HG03442 (cell line): ENCODE measurements around the gene DNMT3A.
"Not testable (repeated sequence)": the region's sequence is repeated elsewhere in the genome, so short reads cannot be mapped to it uniquely, and the experiment has no call there.

Source experiments
- ATAC-seq: cut with Tn5 transposase; IDR thresholded peaks from one replicate; pipeline ENCODE4 v1.9.1; 2021; ENCODE audit warnings: mild to moderate bottlenecking, moderate library complexity; ENCODE audit not compliant: unreplicated experiment

The DNMT3A gene

GRCh38 chr2:25286723-25287483 is 54.8 kb downstream of the DNMT3A start:
- ATAC-seq: no peak

GRCh38 chr2:25286025-25286400 is 55.7 kb downstream of the DNMT3A start:
- ATAC-seq: no peak

GRCh38 chr2:25285265-25286024 is 56.3 kb downstream of the DNMT3A start:
- no peak for ATAC-seq

GRCh38 chr2:25284756-25285155 is 57.0 kb downstream of the DNMT3A start:
- ATAC-seq: no peak

- ATAC-seq: no peak
These were observed 57.8 kb downstream of the DNMT3A start for GRCh38 chr2:25283921-25284320.

GRCh38 chr2:25281941-25282340 is 59.8 kb downstream of the DNMT3A start:
- ATAC-seq: no peak

GRCh38 chr2:25281522-25281921 is 60.2 kb downstream of the DNMT3A start:
- no peak for ATAC-seq

- ATAC-seq: no peak
These were observed 61.6 kb downstream of the DNMT3A start for GRCh38 chr2:25280051-25280687.

GRCh38 chr2:25279091-25279651 is 62.6 kb downstream of the DNMT3A start:
- peak; percentile 77 for ATAC-seq

GRCh38 chr2:25276569-25277465 is 64.9 kb downstream of the DNMT3A start:
- ATAC-seq: peak; percentile 37

GRCh38 chr2:25275575-25275965 is 66.2 kb downstream of the DNMT3A start:
- no peak for ATAC-seq

GRCh38 chr2:25274868-25275574 is 66.7 kb downstream of the DNMT3A start:
- ATAC-seq: no peak

GRCh38 chr2:25273985-25274535 is 67.7 kb downstream of the DNMT3A start:
- ATAC-seq: no peak

GRCh38 chr2:25272705-25273104 is 69.0 kb downstream of the DNMT3A start:
- not testable (repeated sequence) for ATAC-seq

- ATAC-seq: no peak
These were observed 71.7 kb downstream of the DNMT3A start for GRCh38 chr2:25270061-25270460.

- ATAC-seq: no peak
These were observed 72.5 kb downstream of the DNMT3A start for GRCh38 chr2:25269233-25269632.

GRCh38 chr2:25268139-25268538 is 73.6 kb downstream of the DNMT3A start:
- ATAC-seq: no peak

GRCh38 chr2:25266399-25266798 is 75.3 kb downstream of the DNMT3A start:
- ATAC-seq: no peak

- ATAC-seq: no peak
These were observed 75.9 kb downstream of the DNMT3A start for GRCh38 chr2:25265802-25266201.

- no peak for ATAC-seq
These were observed 76.7 kb downstream of the DNMT3A start for GRCh38 chr2:25265001-25265400.
